Ovary (tissue), 9 donors: ENCODE results near the gene ZCCHC14. TPM values are rescaled to one million over a fixed set of nuclear protein-coding genes. Genes with fewer than 3 reads are reported as not detected.

ENCODE experiments used
- DNase-seq, 5 donors: peaks; one replicate each; pipeline ENCODE4 v3.0.0-alpha.2; 2019 to 2020
- H3K27ac ChIP-seq, 2 donors: fragments of 200-600 bp; one replicate each; pipeline versions ENCODE4 v1.5.1 to v1.8.0; 2019 to 2022
- H3K27me3 ChIP-seq: fragments of 200-600 bp; one replicate; pipeline ENCODE4 v1.8.0; 2022
- H3K36me3 ChIP-seq: fragments of 200-600 bp; sonication (generic); one replicate; pipeline ENCODE4 v1.5.1; 2019
- H3K4me1 ChIP-seq: one replicate; pipeline ENCODE4 v1.8.1; 2013; ENCODE audit warnings: mild to moderate bottlenecking, moderate library complexity; ENCODE audit not compliant: insufficient read depth
- H3K4me3 ChIP-seq: fragments of 200-600 bp; sonication (generic); one replicate; pipeline ENCODE4 v1.5.1; 2017
- H3K9me3 ChIP-seq, 2 donors: fragments of 200-600 bp in 1 of 2; sonication (generic) in 1 of 2; one replicate each; pipeline versions ENCODE4 v1.5.1 to v1.8.1; 2013 to 2019; ENCODE audit warnings: mild to moderate bottlenecking in 1 of 2, moderate library complexity in 1 of 2
- CTCF ChIP-seq, 3 donors: fragments of 450-650 bp in 2 of 3; fragments of 200-600 bp in 1 of 3; IDR thresholded peaks; one replicate each; pipeline versions ENCODE4 v1.5.1 to v1.8.0; 2016 to 2022; ENCODE audit warnings: antibody characterized with exemption in 3 of 3, mild to moderate bottlenecking in 1 of 3
- EP300 ChIP-seq: sonication (generic); formaldehyde crosslinking; IDR thresholded peaks from one replicate; pipeline ENCODE4 v1.6.1; 2017; ENCODE audit warnings: antibody characterized with exemption
- POLR2A ChIP-seq: fragments of 450-650 bp; IDR thresholded peaks from one replicate; pipeline ENCODE4 v1.6.1; 2017; ENCODE audit warnings: antibody characterized with exemption, mild to moderate bottlenecking, moderate library complexity
- WGBS, 3 donors: extraction: QIAGEN DNeasy Blood & Tissue Kit in 1 of 3; methylation state at CpG; one replicate each; pipeline versions ENCODE4 v1.1.5 to v1.1.7; 2013 to 2017; 5-methylcytosine and 5-hydroxymethylcytosine counted together
- intact Hi-C, 4 donors: fragments of 100-400 bp; cut with DNase I; formaldehyde crosslinking; loops; one replicate each; pipeline versions ENCODE4 v1.11.0 to v1.15.1; 2022 to 2023
- polyA plus RNA-seq, 2 donors: library from polyadenylated mRNA; stranded (reverse); fragments of 200-250 nt in 1 of 2; fragments of 350-450 nt in 1 of 2; fragmentation: Illumina TruSeq in 1 of 2; extraction: RNeasy Lipid Tissue Mini Kit (QIAGEN cat#74804) in 1 of 2; gene quantifications; one replicate each; pipeline ENCODE4 v1.2.3, GENCODE V29; 2013 to 2014
- total RNA-seq, 7 donors: library from RNA; depleted of rRNA in 2 of 7; stranded (reverse); fragments of >200 nt in 2 of 7; fragmentation: NEBNext Ultra II Directional in 3 of 7; extraction: Animal tissue kit (Norgen Biotek cat#: 25700) in 3 of 7; gene quantifications; one replicate each; pipeline versions ENCODE4 v1.1.0 to v1.2.4, GENCODE V29; 2016 to 2023
- donor health status: DM: no; HTN: no; CAD: no; lungs with moderate emphysema.
- donor health status: DM: no; HTN: no; CAD: no.
- donor health status: Bipolar disorder and iron deficiency.
- donor health status: DM: yes; HTN: yes; CAD: no.
- donor health status: DM: no; HTN: no; CAD: no.
- donor health status: DM: yes; HTN: yes; CAD: no.

The ZCCHC14 gene
- total and polyA plus RNA-seq, 9 donors, result 16.1 to 37.6 (median 31.0) TPM

GRCh38 chr16:87431926-87432325 lies 60.9 kb downstream of the ZCCHC14 start:
- H3K36me3 ChIP-seq, result no peaks in the 10 kb centered on the region
- no peak overlapping the region for H3K4me3 ChIP-seq
- 64 to 68% (median 66%) methylated on average over 7 of the region's 7 CpGs for WGBS, 3 donors
- TF ChIP-seq POLR2A, result no peak
- TF ChIP-seq CTCF (IDR thresholded peaks at IDR 0.05), result no peak
- TF ChIP-seq EP300, result no peak
- no peaks in the 10 kb centered on the region for H3K9me3 ChIP-seq
- no peaks in the 10 kb centered on the region for H3K27me3 ChIP-seq
- intact Hi-C loops, result loop anchor here in 1 of 4 donors (10.0 kb wide), 1 partner anchor 63 kb away; the partner anchor contains the start of gene ZCCHC14
- no peak for DNase-seq
- peaks cover 8% of the 10 kb centered on the region for H3K4me1 ChIP-seq
- H3K27ac ChIP-seq, result no peak overlapping the region

- intact Hi-C loops, result no loop called here
- Histone ChIP-seq H3K9me3 (no peaks in the 10 kb centered on the region), H3K36me3 (no peaks in the 10 kb centered on the region), H3K27ac (no peak overlapping the region), H3K27me3 (no peaks in the 10 kb centered on the region), H3K4me1 (no peaks in the 10 kb centered on the region), H3K4me3 (no peak overlapping the region)
- TF ChIP-seq EP300 (no peak), POLR2A (no peak)
- 88 to 89% (median 89%) methylated on average over 18 of the region's 18 CpGs for WGBS, 3 donors
- no peak for DNase-seq
These were observed 66.2 kb downstream of the ZCCHC14 start for GRCh38 chr16:87426423-87427215.

GRCh38 chr16:87425941-87426340 lies 66.9 kb downstream of the ZCCHC14 start:
- no peak for DNase-seq
- TF ChIP-seq POLR2A (no peak), CTCF (IDR thresholded peaks at IDR 0.05) (no peak), EP300 (no peak)
- no peaks in the 10 kb centered on the region for H3K9me3 ChIP-seq
- H3K4me3 ChIP-seq, result no peak overlapping the region
- 91 to 95% (median 93%) methylated on average over 12 of the region's 12 CpGs for WGBS, 3 donors
- no peaks in the 10 kb centered on the region for H3K36me3 ChIP-seq
- no peaks in the 10 kb centered on the region for H3K4me1 ChIP-seq
- H3K27me3 ChIP-seq, result no peaks in the 10 kb centered on the region
- intact Hi-C loops, result no loop called here
- no peak overlapping the region for H3K27ac ChIP-seq

- intact Hi-C loops, result no loop called here
- TF ChIP-seq POLR2A (no peak), EP300 (no peak), CTCF (IDR thresholded peaks at IDR 0.05) (no peak)
- 80 to 84% (median 83%) methylated on average over 12 of the region's 12 CpGs for WGBS, 3 donors
- Histone ChIP-seq H3K4me1 (no peaks in the 10 kb centered on the region), H3K27ac (no peak overlapping the region), H3K9me3 (no peaks in the 10 kb centered on the region), H3K4me3 (no peak overlapping the region), H3K36me3 (no peaks in the 10 kb centered on the region), H3K27me3 (no peaks in the 10 kb centered on the region)
- no peak for DNase-seq
These were observed 68.6 kb downstream of the ZCCHC14 start for GRCh38 chr16:87424266-87424665.

GRCh38 chr16:87423429-87423828 lies 69.4 kb downstream of the ZCCHC14 start:
- no peaks in the 10 kb centered on the region for H3K36me3 ChIP-seq
- no peak overlapping the region for H3K4me3 ChIP-seq
- WGBS, 3 donors, result 92 to 95% (median 94%) methylated on average over 15 of the region's 15 CpGs
- no peaks in the 10 kb centered on the region for H3K4me1 ChIP-seq
- no peak for TF ChIP-seq CTCF (IDR thresholded peaks at IDR 0.05)
- no peak for TF ChIP-seq EP300
- no peak for TF ChIP-seq POLR2A
- intact Hi-C loops, result no loop called here
- H3K9me3 ChIP-seq, result no peaks in the 10 kb centered on the region
- no peak overlapping the region for H3K27ac ChIP-seq
- DNase-seq, result no peak
- no peaks in the 10 kb centered on the region for H3K27me3 ChIP-seq
